ENCODE results near the gene HOXA9.

The HOXA9 gene

DNA sequence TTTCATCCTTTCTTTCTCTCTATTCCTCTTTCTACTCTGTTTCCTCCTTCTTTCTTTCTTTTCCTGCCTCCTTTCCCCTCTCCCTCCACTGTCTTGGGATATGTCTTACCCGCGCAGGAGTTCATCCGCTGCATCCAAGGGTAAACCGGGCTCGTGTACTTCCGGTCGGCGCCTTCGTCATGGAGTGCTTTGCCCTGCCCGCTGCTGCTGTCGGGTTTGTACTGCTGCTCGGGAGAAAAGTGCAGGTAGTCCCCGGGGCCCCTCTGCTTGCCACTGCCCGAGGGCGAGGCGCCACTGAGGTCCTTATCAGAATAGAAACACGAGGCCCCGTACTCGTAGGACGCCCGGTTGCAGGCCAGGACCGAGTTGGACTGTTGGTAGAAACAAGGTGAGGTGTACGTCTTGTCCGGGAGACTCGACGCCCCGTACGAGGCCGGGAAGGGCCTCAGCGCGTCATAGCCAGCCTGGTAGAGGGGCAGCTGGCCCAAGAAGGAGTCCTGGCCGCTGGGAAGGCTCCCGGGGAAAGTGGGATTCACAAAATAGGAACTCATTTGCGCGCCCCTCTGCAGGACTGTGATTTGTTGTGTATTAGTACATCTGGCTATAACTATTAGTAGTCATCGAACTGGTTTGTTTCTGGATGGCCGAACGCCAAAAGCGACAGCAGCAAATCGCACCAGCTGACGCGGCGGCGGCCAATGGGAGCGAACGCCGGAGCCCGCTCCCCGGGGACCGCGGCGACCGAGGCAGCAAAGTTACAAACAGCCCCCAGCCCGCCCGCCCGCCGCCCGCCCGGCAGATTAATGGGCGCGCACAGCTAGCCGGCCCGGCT lies 17.9 kb downstream of the HOXA9 start, which contains the start of gene HOXA6:
TSS of gene HOXA6 (minus strand) at position 576 of the 832 bp plus-strand sequence. CDS start at position 551, 25 bp downstream.
- in situ Hi-C loops (cut with MboI; ENCODE audit: low sequenced_read_pairs): loop anchor here (10.0 kb wide), 1 partner anchor 293 kb away; no protein-coding TSS in a partner anchor

GRCh38 chr7:27146491-27147198 lies 18.7 kb downstream of the HOXA9 start:
- in situ Hi-C loops (cut with MboI; ENCODE audit: low sequenced_read_pairs): loop anchor here (10.0 kb wide), 1 partner anchor 292 kb away; no protein-coding TSS in a partner anchor

DNA sequence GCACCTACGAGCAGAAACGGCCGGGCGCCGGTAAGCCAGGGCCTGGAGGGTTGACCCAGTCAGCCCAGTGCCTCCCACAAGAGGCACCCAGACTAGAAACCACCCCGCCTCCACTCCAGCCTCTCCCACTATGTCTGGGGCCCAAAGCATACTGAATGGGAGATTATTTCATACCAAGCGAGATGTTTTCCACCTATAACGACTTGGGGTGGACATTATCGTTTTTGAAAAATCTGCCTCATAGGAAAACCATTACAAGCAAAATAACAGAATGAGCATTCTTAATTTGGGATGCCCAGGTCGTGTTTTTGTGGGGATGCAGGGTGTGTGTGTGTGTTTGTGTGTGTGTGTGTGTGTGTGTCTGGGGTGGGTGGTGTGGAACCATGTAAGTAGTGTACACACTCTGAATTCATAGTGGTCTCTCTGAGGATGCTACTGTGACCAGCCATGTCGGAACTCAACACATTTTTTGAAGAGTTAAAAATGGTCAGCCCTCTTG lies 19.4 kb downstream of the HOXA9 start:
- in situ Hi-C loops (cut with MboI; ENCODE audit: low sequenced_read_pairs): loop anchor here (10.0 kb wide), 1 partner anchor 291 kb away; no protein-coding TSS in a partner anchor

GRCh38 chr7:27145165-27145913 lies 20.0 kb downstream of the HOXA9 start:
- in situ Hi-C loops (cut with MboI; ENCODE audit: low sequenced_read_pairs): loop anchor here (10.0 kb wide), 1 partner anchor 291 kb away; no protein-coding TSS in a partner anchor

- in situ Hi-C loops (cut with MboI; ENCODE audit: low sequenced_read_pairs): loop anchor here (10.0 kb wide), 1 partner anchor 290 kb away; no protein-coding TSS in a partner anchor
These were observed 20.6 kb downstream of the HOXA9 start for GRCh38 chr7:27144781-27145164.

GRCh38 chr7:27143950-27144780 lies 21.2 kb downstream of the HOXA9 start:
- in situ Hi-C loops (cut with MboI; ENCODE audit: low sequenced_read_pairs): loop anchor here (10.0 kb wide), 1 partner anchor 289 kb away; no protein-coding TSS in a partner anchor

DNA sequence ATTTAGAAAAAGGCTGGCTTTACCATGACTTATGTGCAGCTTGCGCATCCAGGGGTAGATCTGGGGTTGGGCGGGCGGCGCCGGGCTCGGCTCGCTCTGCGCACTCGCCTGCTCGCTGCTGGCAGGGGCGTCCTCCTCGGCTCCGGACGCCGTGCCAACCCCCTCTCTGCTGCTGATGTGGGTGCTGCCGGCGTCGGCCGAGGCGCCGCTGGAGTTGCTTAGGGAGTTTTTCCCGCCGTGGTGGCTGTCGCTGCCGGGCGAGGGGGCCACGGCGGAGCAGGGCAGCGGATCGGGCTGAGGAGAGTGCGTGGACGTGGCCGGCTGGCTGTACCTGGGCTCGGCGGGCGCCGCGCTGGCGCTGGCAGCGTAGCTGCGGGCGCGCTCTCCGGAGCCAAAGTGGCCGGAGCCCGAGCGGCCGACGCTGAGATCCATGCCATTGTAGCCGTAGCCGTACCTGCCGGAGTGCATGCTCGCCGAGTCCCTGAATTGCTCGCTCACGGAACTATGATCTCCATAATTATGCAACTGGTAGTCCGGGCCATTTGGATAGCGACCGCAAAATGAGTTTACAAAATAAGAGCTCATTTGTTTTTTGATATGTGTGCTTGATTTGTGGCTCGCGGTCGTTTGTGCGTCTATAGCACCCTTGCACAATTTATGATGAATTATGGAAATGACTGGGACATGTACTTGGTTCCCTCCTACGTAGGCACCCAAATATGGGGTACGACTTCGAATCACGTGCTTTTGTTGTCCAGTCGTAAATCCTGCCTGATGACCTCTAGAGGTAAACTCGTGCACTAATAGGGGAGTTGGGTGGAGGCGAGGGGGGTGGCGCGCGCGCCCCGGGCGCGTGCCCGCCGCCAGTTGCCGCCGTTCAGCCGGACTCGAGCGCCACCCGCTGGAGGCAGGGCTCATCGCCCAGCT lies 22.1 kb downstream of the HOXA9 start, which contains the start of gene HOXA5:
TSS of gene HOXA5 (minus strand) at position 659 of the 927 bp plus-strand sequence. CDS start at position 585, 74 bp downstream.
- in situ Hi-C loops (cut with MboI; ENCODE audit: low sequenced_read_pairs): loop anchor here (10.0 kb wide), 1 partner anchor 288 kb away; no protein-coding TSS in a partner anchor

DNA sequence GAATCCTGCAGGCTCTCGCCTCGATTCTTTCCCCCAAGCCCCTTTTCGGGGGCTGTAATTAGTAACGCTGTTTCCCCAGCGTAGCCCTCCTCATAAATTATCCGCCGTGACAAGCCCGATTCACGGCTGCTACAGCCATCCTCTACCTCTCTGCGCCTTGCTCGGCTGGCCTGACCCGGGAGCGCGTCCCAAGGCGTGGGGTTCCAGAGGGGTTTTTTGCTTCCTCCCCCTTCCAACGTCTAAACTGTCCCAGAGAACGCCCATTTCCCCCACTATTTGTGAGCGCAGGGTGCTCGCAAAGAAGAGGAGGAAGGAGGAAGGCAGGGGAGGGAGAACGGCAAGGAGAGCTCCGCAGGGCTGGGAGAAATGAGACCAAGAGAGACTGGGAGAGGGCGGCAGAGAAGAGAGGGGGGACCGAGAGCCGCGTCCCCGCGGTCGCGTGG lies 22.7 kb downstream of the HOXA9 start:
- in situ Hi-C loops (cut with MboI; ENCODE audit: low sequenced_read_pairs): loop anchor here (10.0 kb wide), 1 partner anchor 288 kb away; no protein-coding TSS in a partner anchor

- in situ Hi-C loops (cut with MboI; ENCODE audit: low sequenced_read_pairs): loop anchor here (10.0 kb wide), 1 partner anchor 287 kb away; no protein-coding TSS in a partner anchor
These were observed 23.3 kb downstream of the HOXA9 start for GRCh38 chr7:27141923-27142579.

GRCh38 chr7:27141137-27141922 lies 24.0 kb downstream of the HOXA9 start:
- in situ Hi-C loops (cut with MboI; ENCODE audit: low sequenced_read_pairs): loop anchor here (10.0 kb wide), 1 partner anchor 287 kb away; no protein-coding TSS in a partner anchor

DNA sequence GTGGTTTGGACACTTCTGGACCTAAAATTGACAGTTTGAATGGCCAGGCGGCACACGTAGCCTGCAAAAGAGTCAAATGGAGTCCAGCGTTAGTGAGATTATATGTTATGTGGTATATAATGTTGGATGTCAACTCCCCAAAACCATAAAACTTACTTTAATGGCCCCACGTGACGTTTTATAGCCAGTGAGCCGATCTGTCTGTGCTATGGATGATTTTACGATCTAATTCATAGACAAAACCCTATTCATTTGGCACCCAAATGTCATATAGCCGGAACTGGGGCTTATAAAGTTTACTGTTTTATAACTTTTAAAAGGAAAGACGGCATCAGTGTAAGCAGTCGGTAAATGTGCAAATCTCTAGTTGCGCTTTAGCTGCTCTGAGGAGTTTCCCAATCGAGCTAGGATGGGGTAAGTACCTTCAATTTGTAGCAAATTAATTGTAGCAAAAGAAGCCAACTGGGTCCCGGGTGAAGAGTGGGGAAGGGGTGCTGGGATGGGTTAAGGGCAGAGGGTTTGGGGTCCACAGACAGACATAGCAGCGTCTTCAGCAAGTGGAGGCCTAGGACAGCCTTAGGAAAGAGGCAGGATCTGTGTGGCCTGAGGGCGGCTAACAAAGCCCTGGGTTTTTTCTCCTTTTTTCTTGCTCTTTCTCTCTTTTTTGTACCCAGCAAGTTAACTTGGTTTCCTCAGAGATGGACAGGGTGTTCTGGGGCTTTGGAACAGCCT lies 25.0 kb downstream of the HOXA9 start:
- in situ Hi-C loops (cut with MboI; ENCODE audit: low sequenced_read_pairs): loop anchor here (10.0 kb wide), 1 partner anchor 285 kb away; no protein-coding TSS in a partner anchor

- in situ Hi-C loops (cut with MboI; ENCODE audit: low sequenced_read_pairs): loop anchor here (10.0 kb wide), 1 partner anchor 285 kb away; no protein-coding TSS in a partner anchor
These were observed 25.8 kb downstream of the HOXA9 start for GRCh38 chr7:27139334-27140125.

GRCh38 chr7:27138985-27139333 lies 26.4 kb downstream of the HOXA9 start:
- in situ Hi-C loops (cut with MboI; ENCODE audit: low sequenced_read_pairs): no loop called here

- in situ Hi-C loops (cut with MboI; ENCODE audit: low sequenced_read_pairs): no loop called here
These were observed 26.9 kb downstream of the HOXA9 start for GRCh38 chr7:27138472-27138871.

- in situ Hi-C loops (cut with MboI; ENCODE audit: low sequenced_read_pairs): no loop called here
These were observed 27.6 kb downstream of the HOXA9 start for GRCh38 chr7:27137640-27138315.

All from HL-60/S4 treated with phorbol 12-myristate 13-acetate at 8.2 ng/mL for 4 days and 3 days (cell line).